A549 treated with ZK216348 at 1 μM for 4 hours (cell line): ENCODE data around the gene C16orf54. TPM values are rescaled to one million over a fixed set of nuclear protein-coding genes. Genes with fewer than 3 reads are reported as not detected.

Source experiments
- total RNA-seq: library from RNA; stranded (reverse); fragments of 200-300 nt; extraction: Qiagen RNA extraction; gene quantifications from 5 replicates; pipeline ENCODE4 v1.2.3, GENCODE V29; 2022; ENCODE audit warnings: low read depth

Gene C16orf54
- total RNA-seq: not detected in 5 replicates

GRCh38 chr16:29745853-29746345, at the start of gene C16orf54:
C16orf54 (minus strand) TSS chr16:29745990; CDS start chr16:29744951, 1,039 bp downstream.

GRCh38 chr16:29790183-29790948, 44.6 kb upstream of the C16orf54 start, which contains the start of gene KIF22:
KIF22 (plus strand) TSS chr16:29790751; CDS start chr16:29790760, 9 bp downstream.

GRCh38 chr16:29777576-29778350, 32.0 kb upstream of the C16orf54 start, which contains the start of gene ZG16:
ZG16 (plus strand) TSS chr16:29778256; CDS start chr16:29779267, 1,011 bp downstream.

Other genes with a start within 250 kb of the C16orf54 start
- gene NPIPB12, start 239.6 kb downstream of the C16orf54 start, total RNA-seq: 26.9 to 43.7 TPM (median 34.9 TPM) in 5 replicates
- 0.08 TPM in 1 of 5 replicates, not detected in the others for gene SPN, start 82.7 kb downstream of the C16orf54 start, total RNA-seq
- gene QPRT, start 66.8 kb downstream of the C16orf54 start, total RNA-seq: 0.31 to 1.1 TPM (median 0.87 TPM) in 5 replicates
- not detected in 5 replicates for gene ZG16, start 32.3 kb upstream of the C16orf54 start, total RNA-seq
- 73.9 to 96.4 TPM (median 95.6 TPM) in 5 replicates for gene KIF22, start 44.8 kb upstream of the C16orf54 start, total RNA-seq
- 140 to 181 TPM (median 172 TPM) in 5 replicates for gene MAZ, start 60.5 kb upstream of the C16orf54 start, total RNA-seq
- gene PRRT2, start 66.2 kb upstream of the C16orf54 start, total RNA-seq: 0.27 to 0.52 TPM (median 0.33 TPM) in 5 replicates
- gene PAGR1, start 70.2 kb upstream of the C16orf54 start, total RNA-seq: 35.0 to 50.8 TPM (median 46.6 TPM) in 5 replicates
- gene MVP, start 74.5 kb upstream of the C16orf54 start, total RNA-seq: 99.3 to 146 TPM (median 135 TPM) in 5 replicates
- 47.4 to 106 TPM (median 95.8 TPM) in 5 replicates for gene CDIPT, start 117.2 kb upstream of the C16orf54 start, total RNA-seq
- gene SEZ6L2, start 153.6 kb upstream of the C16orf54 start, total RNA-seq: 11.0 to 24.3 TPM (median 19.9 TPM) in 5 replicates
- gene ASPHD1, start 154.5 kb upstream of the C16orf54 start, total RNA-seq: 12.4 to 27.0 TPM (median 23.7 TPM) in 5 replicates
- gene KCTD13, start 180.2 kb upstream of the C16orf54 start, total RNA-seq: 9.3 to 20.1 TPM (median 15.0 TPM) in 5 replicates
- 72.2 to 98.5 TPM (median 97.9 TPM) in 5 replicates for gene TMEM219, start 216.1 kb upstream of the C16orf54 start, total RNA-seq
- gene TAOK2, start 227.9 kb upstream of the C16orf54 start, total RNA-seq: 16.9 to 36.1 TPM (median 34.3 TPM) in 5 replicates
- 9.6 to 19.0 TPM (median 14.5 TPM) in 5 replicates for gene HIRIP3, start 249.6 kb upstream of the C16orf54 start, total RNA-seq